Cardiac muscle cell (in vitro differentiated cells and primary cell): ENCODE measurements around the gene LRRC25. TPM values are rescaled to one million over a fixed set of nuclear protein-coding genes. Genes with fewer than 3 reads are reported as not detected.
A peak's percentile ranks its signal among the peaks of the same experiment; 100 is the strongest.
"Not testable (repeated sequence)": the region's sequence is repeated elsewhere in the genome, so short reads cannot be mapped to it uniquely, and the experiment has no call there.

Source experiments
- DNase-seq, 2 donors: peaks; one replicate each; pipeline versions ENCODE4 v3.0.0 to v3.0.0-alpha.2; 2010 to 2017; ENCODE audit warnings: low read depth in 1 of 2, low spot score in 1 of 2
- H3K27ac ChIP-seq: fragments of 200-600 bp; sonication (generic); 2 replicates; pipeline ENCODE4 v1.5.1; 2016
- H3K27me3 ChIP-seq: fragments of 200-600 bp; sonication (generic); 2 replicates; pipeline ENCODE4 v1.6.0; 2016; ENCODE audit warnings: control low read depth
- H3K36me3 ChIP-seq: fragments of 200-600 bp; sonication (generic); 2 replicates; pipeline ENCODE4 v1.5.1; 2016; ENCODE audit warnings: control low read depth
- H3K4me1 ChIP-seq: fragments of 200-600 bp; sonication (generic); 2 replicates; pipeline ENCODE4 v1.8.1; 2017; ENCODE audit warnings: low read depth, mild to moderate bottlenecking, mixed run types
- H3K4me3 ChIP-seq: fragments of 200-600 bp; sonication (generic); 2 replicates; pipeline ENCODE4 v1.5.1; 2016; ENCODE audit warnings: mild to moderate bottlenecking
- H3K9me3 ChIP-seq: fragments of 200-600 bp; sonication (generic); 2 replicates; pipeline ENCODE4 v1.5.1; 2017; ENCODE audit warnings: low read depth, mild to moderate bottlenecking, control low read depth
- polyA plus RNA-seq: library from polyadenylated mRNA; unstranded; fragments of >200 nt; fragmentation: Nextera tagmentation; extraction: Ambion mirVana; gene quantifications from 2 replicates; pipeline ENCODE4 v1.2.1, GENCODE V29; 2016
- total RNA-seq: library from RNA; depleted of rRNA; stranded (reverse); fragments of >200 nt; gene quantifications from 2 replicates; pipeline ENCODE4 v1.2.3, GENCODE V29; 2016
- TF ChIP-seq, protein P1 (sequence below): IDR thresholded peaks from 2 replicates; pipeline ENCODE4 v1.5.1; 2012; ENCODE audit warnings: low read depth, mild to moderate bottlenecking, low read length

LRRC25 gene
- total and polyA plus RNA-seq, 2 experiments from 2014 or later = not detected

DNA sequence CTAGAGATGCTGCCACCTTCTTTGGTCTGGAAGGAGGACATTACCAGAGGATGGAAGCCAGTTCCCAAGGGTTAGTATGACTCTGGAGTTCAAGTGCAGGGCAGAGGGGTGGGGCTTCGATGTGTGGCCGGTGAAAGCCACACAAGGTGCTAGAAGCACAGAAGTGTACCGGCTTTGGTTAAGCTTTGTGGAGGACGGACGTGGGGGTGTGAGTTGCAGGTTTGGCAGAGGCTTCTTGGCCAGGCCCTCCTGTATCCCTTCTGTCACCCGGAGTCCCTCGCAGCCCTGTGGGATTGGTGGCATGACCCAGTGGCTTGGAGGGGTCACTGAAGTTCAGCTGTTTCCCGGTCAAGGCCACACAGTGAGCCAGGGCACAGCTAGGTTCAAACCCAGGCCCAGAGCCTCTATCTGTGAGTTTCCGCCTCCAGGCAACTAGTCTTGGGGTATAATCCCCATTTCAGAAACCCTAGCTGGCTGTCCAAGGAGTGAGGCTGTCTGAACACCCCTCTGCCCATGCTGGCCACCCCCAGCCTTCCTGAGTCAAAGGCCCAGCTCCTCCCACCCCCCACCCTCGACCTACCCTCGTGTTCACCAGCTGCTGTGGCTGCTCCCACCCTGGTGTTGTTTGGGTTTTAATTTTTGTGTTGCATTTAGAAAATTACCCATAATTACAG is 17.2 kb upstream of the LRRC25 start:
- H3K4me3 ChIP-seq = no peak overlapping the region
- no peaks in the 10 kb centered on the region for H3K27me3 ChIP-seq
- peak overlapping the region; percentile 9 for H3K27ac ChIP-seq
- TF ChIP-seq, protein P1, sequence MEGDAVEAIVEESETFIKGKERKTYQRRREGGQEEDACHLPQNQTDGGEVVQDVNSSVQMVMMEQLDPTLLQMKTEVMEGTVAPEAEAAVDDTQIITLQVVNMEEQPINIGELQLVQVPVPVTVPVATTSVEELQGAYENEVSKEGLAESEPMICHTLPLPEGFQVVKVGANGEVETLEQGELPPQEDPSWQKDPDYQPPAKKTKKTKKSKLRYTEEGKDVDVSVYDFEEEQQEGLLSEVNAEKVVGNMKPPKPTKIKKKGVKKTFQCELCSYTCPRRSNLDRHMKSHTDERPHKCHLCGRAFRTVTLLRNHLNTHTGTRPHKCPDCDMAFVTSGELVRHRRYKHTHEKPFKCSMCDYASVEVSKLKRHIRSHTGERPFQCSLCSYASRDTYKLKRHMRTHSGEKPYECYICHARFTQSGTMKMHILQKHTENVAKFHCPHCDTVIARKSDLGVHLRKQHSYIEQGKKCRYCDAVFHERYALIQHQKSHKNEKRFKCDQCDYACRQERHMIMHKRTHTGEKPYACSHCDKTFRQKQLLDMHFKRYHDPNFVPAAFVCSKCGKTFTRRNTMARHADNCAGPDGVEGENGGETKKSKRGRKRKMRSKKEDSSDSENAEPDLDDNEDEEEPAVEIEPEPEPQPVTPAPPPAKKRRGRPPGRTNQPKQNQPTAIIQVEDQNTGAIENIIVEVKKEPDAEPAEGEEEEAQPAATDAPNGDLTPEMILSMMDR = no peak
- H3K4me1 ChIP-seq = peaks cover 13% of the 10 kb centered on the region
- no peaks in the 10 kb centered on the region for H3K9me3 ChIP-seq
- no peaks in the 10 kb centered on the region for H3K36me3 ChIP-seq
- DNase-seq = peak; percentile 46 to 64

DNA sequence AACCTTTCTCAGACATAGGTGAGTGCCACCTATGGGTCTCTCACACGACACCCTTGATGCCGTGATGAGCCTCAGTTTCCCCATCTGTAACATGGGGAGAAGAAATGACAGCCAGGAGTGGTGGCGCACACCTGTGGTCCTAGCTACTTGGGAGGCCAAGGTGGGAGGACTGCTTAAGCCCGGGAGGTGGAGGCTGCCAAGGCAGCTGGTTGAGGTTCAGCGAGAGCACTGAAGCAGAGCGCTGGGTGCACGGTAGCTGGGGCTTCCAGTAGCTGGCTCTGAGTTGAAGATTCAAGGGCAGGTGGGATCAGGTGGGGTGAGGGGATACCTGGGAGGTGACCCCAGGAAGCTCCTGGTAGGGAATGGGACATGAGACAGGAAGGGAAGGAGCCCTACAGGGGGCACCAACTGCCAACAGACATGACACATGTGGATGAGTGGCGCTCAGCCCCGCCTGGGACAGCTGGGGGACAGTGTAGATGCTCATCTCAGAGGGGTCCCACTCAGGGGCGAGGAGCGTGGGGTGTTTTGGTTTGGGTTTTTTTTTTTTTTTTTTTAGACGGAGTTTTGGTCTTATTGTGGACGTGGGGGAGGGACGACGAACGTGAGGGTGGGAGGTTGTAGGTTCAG is 15.3 kb upstream of the LRRC25 start:
- no peak for DNase-seq
- TF ChIP-seq, protein P1 = no peak
- H3K27me3 ChIP-seq = no peaks in the 10 kb centered on the region

DNA sequence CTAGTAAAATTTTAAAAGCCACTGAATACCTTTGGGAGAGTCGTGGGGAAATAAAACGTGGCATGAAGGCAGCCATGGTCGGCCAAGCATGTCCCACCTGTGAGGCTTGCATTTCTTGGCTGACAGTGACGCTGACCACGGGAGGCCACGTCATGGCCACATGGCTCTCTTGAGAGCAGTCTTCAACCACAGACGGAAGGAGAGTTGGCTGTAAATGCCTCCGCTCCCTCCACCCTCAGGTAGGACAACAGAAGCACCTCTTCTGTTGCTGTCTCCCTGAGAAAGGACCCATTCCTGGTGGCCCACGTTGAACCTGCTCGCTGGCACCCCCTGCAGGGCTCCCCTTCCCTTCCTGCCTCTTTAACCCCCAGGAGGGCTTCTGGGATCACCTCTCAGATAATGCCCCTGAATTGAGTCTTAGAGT is 10.6 kb upstream of the LRRC25 start:
- Histone ChIP-seq H3K27me3 (no peaks in the 10 kb centered on the region), H3K9me3 (no peaks in the 10 kb centered on the region), H3K36me3 (no peaks in the 10 kb centered on the region), H3K27ac (no peak overlapping the region), H3K4me3 (no peak overlapping the region), H3K4me1 (no peaks in the 10 kb centered on the region)
- TF ChIP-seq, protein P1 = peak; percentile 56
- no peak for DNase-seq

More for the DNA sequence above, 15.3 kb upstream of the LRRC25 start:
- no peaks in the 10 kb centered on the region for H3K9me3 ChIP-seq
- no peak overlapping the region for H3K27ac ChIP-seq
- H3K4me1 ChIP-seq = peaks cover 13% of the 10 kb centered on the region
- no peak overlapping the region for H3K4me3 ChIP-seq
- H3K36me3 ChIP-seq = no peaks in the 10 kb centered on the region

DNA sequence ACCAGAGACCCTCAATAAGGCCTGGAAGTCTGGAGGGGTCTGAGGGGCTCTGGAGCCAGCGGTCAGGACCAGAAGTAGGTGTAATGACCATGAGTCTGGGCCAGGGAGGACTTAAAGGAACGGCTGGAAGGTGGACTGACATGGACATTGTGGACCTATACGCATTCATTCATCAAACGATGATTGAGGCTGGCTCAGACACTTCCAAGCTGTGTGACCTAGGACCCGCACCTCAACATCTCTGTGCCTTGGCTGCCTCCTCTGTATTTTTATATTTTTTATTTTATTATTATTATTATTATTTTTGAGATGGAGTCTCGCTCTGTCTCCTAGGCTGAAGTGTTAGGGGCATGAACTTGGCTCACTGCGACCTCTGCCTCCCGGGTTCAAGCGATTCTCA is 9.3 kb upstream of the LRRC25 start:
- Histone ChIP-seq H3K27me3 (no peaks in the 10 kb centered on the region), H3K4me1 (no peaks in the 10 kb centered on the region), H3K9me3 (no peaks in the 10 kb centered on the region), H3K36me3 (no peaks in the 10 kb centered on the region), H3K4me3 (no peak overlapping the region), H3K27ac (no peak overlapping the region)
- TF ChIP-seq, protein P1 = no peak
- no peak for DNase-seq

DNA sequence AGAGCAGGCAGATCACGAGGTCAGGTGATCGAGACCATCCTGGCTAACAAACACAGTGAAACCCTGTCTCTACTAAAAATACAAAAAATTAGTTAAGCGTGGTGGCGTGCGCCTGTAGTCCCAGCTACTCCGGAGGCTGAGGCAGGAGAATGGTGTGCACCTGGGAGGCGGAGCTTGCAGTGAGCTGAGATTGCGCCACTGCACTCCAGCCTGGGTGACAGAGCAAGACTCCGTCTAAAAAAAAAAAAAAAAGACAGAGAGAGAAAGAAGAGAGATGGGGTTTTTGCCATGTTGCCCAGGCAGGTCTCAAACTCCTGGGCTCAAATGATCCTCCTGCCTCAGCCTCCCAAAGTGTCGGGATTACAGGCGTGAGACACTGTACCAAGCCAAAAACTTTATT is 8.3 kb upstream of the LRRC25 start:
- DNase-seq, H3K9me3 ChIP-seq, H3K27ac ChIP-seq, H3K27me3 ChIP-seq, H3K36me3 ChIP-seq, H3K4me3 ChIP-seq, H3K4me1 ChIP-seq: not testable (repeated sequence)

DNA sequence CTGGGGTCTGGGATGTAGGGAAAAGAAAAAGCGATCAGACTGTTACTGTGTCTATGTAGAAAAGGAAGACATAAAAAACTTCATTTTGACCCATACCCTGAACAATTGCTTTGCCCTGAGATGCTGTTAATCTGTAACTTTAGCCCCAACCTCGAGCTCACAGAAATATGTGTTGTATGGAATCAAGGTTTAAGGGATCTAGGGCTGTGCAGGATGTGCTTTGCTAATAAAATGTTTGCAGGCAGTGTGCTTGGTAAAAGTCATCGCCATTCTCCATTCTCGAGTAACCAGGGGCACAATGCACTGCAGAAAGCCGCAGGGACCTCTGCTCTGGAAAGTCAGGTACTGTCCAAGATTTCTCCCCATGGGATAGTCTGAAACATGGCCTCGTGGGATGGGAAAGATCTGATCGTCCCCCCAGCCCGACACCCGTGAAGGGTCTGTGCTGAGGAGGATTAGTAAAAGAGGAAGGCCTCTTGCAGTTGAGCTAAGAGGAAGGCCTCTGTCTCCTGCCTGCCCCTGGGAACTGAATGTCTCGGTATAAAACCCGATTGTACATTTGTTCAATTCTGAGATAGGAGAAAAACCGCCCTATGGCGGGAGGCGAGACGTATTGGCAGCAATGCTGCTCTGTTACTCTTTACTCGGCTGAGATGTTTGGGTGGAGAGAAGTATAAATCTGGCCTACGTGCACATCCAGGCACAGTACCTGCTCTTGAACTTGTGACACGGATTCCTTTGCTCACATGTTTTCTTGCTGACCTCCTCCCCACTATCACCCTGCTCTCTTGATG is 5.2 kb upstream of the LRRC25 start:
- H3K4me3 ChIP-seq, H3K4me1 ChIP-seq, H3K27me3 ChIP-seq, H3K9me3 ChIP-seq, DNase-seq, H3K36me3 ChIP-seq, H3K27ac ChIP-seq: not testable (repeated sequence)
